OCI-LY3 (cell line): ENCODE results near the gene SLC25A21.

Experiments
- EZH2phosphoT487 ChIP-seq: fragments of 200-600 bp; shearing (Covaris generic); IDR thresholded peaks from 2 replicates; pipeline ENCODE4 v1.6.1; 2018; ENCODE audit warnings: antibody characterized with exemption, mixed run types, low read depth
- TF ChIP-seq, protein P1 (sequence below): fragments of 200-600, 300-600 bp; sonication (generic); IDR thresholded peaks from 2 replicates; pipeline ENCODE4 v1.5.1; 2014; ENCODE audit warnings: antibody characterized with exemption, low read length, low read depth

DNA sequence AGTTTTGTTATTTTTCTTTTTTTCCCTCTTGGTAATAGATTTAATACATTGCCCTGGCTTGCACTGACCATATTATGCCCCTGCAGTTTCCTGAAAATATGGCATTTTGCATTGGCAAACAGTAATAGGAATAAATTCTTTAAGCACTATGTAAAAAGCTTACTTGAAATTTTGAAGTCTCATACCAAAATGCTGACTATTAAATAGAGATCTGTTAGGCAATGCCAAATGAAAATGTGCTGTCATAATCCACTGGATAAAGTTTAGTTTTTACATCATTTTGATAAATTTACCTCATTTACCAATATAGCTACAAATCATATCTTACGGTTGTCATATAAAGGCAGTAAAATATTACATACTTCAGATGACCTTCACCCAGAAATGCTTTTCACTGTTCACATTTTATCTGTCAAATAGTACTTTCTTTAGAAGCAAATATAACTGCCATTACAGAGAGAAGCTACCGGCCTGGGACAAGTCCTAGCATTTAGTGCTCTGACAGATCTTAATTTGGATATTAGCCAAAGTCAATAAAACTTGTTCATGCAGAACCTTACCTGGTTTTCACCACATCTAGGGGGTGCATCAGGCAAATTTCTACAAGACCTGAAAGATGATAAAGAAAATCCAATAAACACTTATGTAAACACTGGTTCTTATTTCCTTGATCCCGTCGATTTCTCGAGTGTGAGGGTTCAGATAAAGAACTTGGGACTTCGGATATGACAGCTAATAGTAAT lies 297.8 kb downstream of the SLC25A21 start:
- TF ChIP-seq, protein P1, sequence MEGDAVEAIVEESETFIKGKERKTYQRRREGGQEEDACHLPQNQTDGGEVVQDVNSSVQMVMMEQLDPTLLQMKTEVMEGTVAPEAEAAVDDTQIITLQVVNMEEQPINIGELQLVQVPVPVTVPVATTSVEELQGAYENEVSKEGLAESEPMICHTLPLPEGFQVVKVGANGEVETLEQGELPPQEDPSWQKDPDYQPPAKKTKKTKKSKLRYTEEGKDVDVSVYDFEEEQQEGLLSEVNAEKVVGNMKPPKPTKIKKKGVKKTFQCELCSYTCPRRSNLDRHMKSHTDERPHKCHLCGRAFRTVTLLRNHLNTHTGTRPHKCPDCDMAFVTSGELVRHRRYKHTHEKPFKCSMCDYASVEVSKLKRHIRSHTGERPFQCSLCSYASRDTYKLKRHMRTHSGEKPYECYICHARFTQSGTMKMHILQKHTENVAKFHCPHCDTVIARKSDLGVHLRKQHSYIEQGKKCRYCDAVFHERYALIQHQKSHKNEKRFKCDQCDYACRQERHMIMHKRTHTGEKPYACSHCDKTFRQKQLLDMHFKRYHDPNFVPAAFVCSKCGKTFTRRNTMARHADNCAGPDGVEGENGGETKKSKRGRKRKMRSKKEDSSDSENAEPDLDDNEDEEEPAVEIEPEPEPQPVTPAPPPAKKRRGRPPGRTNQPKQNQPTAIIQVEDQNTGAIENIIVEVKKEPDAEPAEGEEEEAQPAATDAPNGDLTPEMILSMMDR = no peak
- TF ChIP-seq EZH2phosphoT487 = no peak
